Endodermal cell (in vitro differentiated cells): Measurements from ENCODE around the gene RAPGEF2. TPM values are rescaled to one million over a fixed set of nuclear protein-coding genes. Genes with fewer than 3 reads are reported as not detected.
A peak's percentile ranks its signal among the peaks of the same experiment; 100 is the strongest.

Experiments
- DNase-seq: peaks from one replicate; pipeline ENCODE4 v3.0.0-alpha.2; 2017
- H3K27ac ChIP-seq: 2 replicates; pipeline ENCODE4 v1.5.1; 2013; ENCODE audit warnings: mild to moderate bottlenecking, low read depth, low read length, moderate library complexity
- H3K27me3 ChIP-seq: 2 replicates; pipeline ENCODE4 v1.6.1; 2013; ENCODE audit warnings: mild to moderate bottlenecking, low read length, moderate library complexity; ENCODE audit not compliant: insufficient read depth, control insufficient read depth, poor library complexity, severe bottlenecking
- H3K36me3 ChIP-seq: 2 replicates; pipeline ENCODE4 v1.7.0; 2013; ENCODE audit warnings: mild to moderate bottlenecking, low read length, moderate library complexity; ENCODE audit not compliant: control insufficient read depth, insufficient read depth
- H3K4me1 ChIP-seq: one replicate; pipeline ENCODE4 v1.7.0; 2013; ENCODE audit warnings: low read length; ENCODE audit not compliant: control insufficient read depth, insufficient read depth
- H3K4me3 ChIP-seq: 2 replicates; pipeline ENCODE4 v1.5.1; 2013; ENCODE audit warnings: mild to moderate bottlenecking, low read length, moderate library complexity
- H3K9ac ChIP-seq: 2 replicates; pipeline ENCODE4 v1.6.1; 2013; ENCODE audit warnings: mild to moderate bottlenecking, low read length, moderate library complexity; ENCODE audit not compliant: poor library complexity, severe bottlenecking; ENCODE audit errors: extremely low read depth
- H3K9me3 ChIP-seq: 2 replicates; pipeline ENCODE4 v1.6.1; 2013; ENCODE audit warnings: mild to moderate bottlenecking, low read length, moderate library complexity; ENCODE audit not compliant: control insufficient read depth
- H3K27ac Mint-ChIP-seq: 2 replicates; pipeline ENCODE4 v1.8.0; 2020; ENCODE audit warnings: mixed read lengths
- H3K27me3 Mint-ChIP-seq: 2 replicates; pipeline ENCODE4 v1.8.0; 2021; ENCODE audit warnings: mild to moderate bottlenecking, mixed read lengths; ENCODE audit not compliant: insufficient read depth
- H3K36me3 Mint-ChIP-seq: 2 replicates; pipeline ENCODE4 v1.8.0; 2020; ENCODE audit warnings: low read depth, mixed read lengths
- H3K4me1 Mint-ChIP-seq: 2 replicates; pipeline ENCODE4 v1.8.0; 2020; ENCODE audit warnings: mixed read lengths
- H3K4me3 Mint-ChIP-seq: 2 replicates; pipeline ENCODE4 v1.8.0; 2020; ENCODE audit warnings: mild to moderate bottlenecking, moderate library complexity, mixed read lengths
- H3K9me3 Mint-ChIP-seq: 2 replicates; pipeline ENCODE4 v1.8.0; 2020; ENCODE audit warnings: mild to moderate bottlenecking, mixed read lengths
- WGBS, 2 experiments: methylation state at CpG; one replicate each; pipeline versions ENCODE4 v1.1.5 to v1.1.7; 2013; ENCODE audit warnings: missing lambda C conversion rate in 2 of 2, mixed read lengths in 1 of 2; ENCODE audit not compliant: insufficient coverage in 1 of 2, insufficient read length in 1 of 2; 5-methylcytosine and 5-hydroxymethylcytosine counted together
- total RNA-seq, 2 donors: library from RNA; stranded (reverse); fragmentation: NEBNext Ultra II Directional in 1 of 2; extraction: Animal tissue kit (Norgen Biotek cat#: 25700) in 1 of 2; gene quantifications; 2 replicates in 1 of 2; 3 replicates in 1 of 2; pipeline ENCODE4 v1.2.1, GENCODE V29; 2021
- TF ChIP-seq, protein P1 (sequence below): fragments of 200-600 bp; sonication (generic); conservative IDR thresholded peaks from 2 replicates; pipeline ENCODE4 v1.5.0; 2021; ENCODE audit warnings: antibody characterized with exemption, mild to moderate bottlenecking

The RAPGEF2 gene
- total RNA-seq, 2 donors from 2014 or later: 63.4 to 78.2 TPM

- H3K36me3 ChIP-seq: no peaks in the 10 kb centered on the region
- H3K9me3 ChIP-seq: no peaks in the 10 kb centered on the region
- H3K9me3 Mint-ChIP-seq: no peaks in the 10 kb centered on the region
- H3K4me1 ChIP-seq: peaks cover 4% of the 10 kb centered on the region
- H3K36me3 Mint-ChIP-seq: no peaks in the 10 kb centered on the region
- TF ChIP-seq, protein P1, sequence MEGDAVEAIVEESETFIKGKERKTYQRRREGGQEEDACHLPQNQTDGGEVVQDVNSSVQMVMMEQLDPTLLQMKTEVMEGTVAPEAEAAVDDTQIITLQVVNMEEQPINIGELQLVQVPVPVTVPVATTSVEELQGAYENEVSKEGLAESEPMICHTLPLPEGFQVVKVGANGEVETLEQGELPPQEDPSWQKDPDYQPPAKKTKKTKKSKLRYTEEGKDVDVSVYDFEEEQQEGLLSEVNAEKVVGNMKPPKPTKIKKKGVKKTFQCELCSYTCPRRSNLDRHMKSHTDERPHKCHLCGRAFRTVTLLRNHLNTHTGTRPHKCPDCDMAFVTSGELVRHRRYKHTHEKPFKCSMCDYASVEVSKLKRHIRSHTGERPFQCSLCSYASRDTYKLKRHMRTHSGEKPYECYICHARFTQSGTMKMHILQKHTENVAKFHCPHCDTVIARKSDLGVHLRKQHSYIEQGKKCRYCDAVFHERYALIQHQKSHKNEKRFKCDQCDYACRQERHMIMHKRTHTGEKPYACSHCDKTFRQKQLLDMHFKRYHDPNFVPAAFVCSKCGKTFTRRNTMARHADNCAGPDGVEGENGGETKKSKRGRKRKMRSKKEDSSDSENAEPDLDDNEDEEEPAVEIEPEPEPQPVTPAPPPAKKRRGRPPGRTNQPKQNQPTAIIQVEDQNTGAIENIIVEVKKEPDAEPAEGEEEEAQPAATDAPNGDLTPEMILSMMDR: no peak
- H3K27me3 ChIP-seq: no peaks in the 10 kb centered on the region
- DNase-seq: peak; percentile 59
- 80 to 95% methylated on average over 2 to 3 of the region's 4 CpGs for WGBS, 2 experiments
- no peak overlapping the region for H3K27ac ChIP-seq
- peaks cover 42% of the 10 kb centered on the region for H3K4me1 Mint-ChIP-seq
- no peak overlapping the region for H3K4me3 Mint-ChIP-seq
- H3K4me3 ChIP-seq: no peak overlapping the region
- no peaks in the 10 kb centered on the region for H3K27me3 Mint-ChIP-seq
- H3K27ac Mint-ChIP-seq: peak overlapping the region; percentile 20
- no peak overlapping the region for H3K9ac ChIP-seq
Observed at GRCh38 chr4:159150821-159151390, 48.0 kb downstream of the RAPGEF2 start.

DNA sequence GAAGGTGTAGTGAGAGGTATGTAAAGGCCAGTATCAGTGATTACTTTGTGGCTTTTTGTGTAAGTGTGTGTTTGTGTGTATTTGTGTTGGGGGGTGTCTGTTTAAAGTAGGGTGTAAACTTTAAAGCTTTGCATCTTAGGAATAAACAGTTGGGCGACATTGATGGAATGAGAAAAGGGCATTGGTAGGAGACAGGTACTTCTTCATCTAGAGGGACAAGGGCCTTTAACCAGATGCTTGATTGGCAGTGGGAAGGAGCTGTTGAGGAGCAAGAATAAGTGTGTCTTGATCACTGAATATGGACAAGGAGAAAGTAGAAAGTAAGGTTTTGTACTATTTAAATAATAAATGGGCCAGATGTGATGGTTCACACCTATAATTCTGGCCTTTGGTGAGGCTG, 48.8 kb downstream of the RAPGEF2 start:
- WGBS, 2 experiments: 88 to 95% methylated on average over 1 of the region's 1 CpG
- TF ChIP-seq, protein P1: no peak
- Histone ChIP-seq H3K4me3 (no peak overlapping the region), H3K9me3 (no peaks in the 10 kb centered on the region), H3K9ac (no peak overlapping the region), H3K4me1 (peaks cover 4% of the 10 kb centered on the region), H3K27me3 (no peaks in the 10 kb centered on the region), H3K27ac (no peak overlapping the region), H3K36me3 (no peaks in the 10 kb centered on the region)
- Mint-ChIP-seq H3K4me3 (no peak overlapping the region), H3K27me3 (no peaks in the 10 kb centered on the region), H3K27ac (no peak overlapping the region), H3K9me3 (no peaks in the 10 kb centered on the region), H3K36me3 (no peaks in the 10 kb centered on the region), H3K4me1 (peaks cover 44% of the 10 kb centered on the region)
- DNase-seq: no peak

DNA sequence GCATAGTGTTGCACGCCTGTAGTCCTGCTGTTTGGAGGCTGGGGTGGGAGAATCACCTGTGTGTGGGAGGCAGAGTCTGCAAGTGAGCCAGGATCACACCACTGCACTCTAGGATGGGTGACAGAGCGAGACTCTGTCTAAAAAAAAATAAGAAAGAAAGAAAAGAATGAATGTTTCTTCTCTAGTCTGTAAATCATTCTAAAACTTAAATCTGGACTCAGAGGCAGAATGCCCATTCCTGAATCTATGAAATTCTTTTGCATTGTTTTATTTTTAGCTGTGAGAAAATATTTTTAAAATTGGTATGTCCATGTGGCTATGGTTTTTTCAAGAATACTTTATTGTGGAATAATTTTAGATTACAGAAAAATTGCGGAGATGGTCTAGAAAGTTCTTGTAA, 49.3 kb downstream of the RAPGEF2 start:
- Histone ChIP-seq H3K4me1 (peaks cover 4% of the 10 kb centered on the region), H3K4me3 (no peak overlapping the region), H3K9me3 (no peaks in the 10 kb centered on the region), H3K36me3 (no peaks in the 10 kb centered on the region), H3K27me3 (no peaks in the 10 kb centered on the region), H3K27ac (no peak overlapping the region), H3K9ac (no peak overlapping the region)
- no peaks in the 10 kb centered on the region for H3K27me3 Mint-ChIP-seq
- no peaks in the 10 kb centered on the region for H3K36me3 Mint-ChIP-seq
- DNase-seq: no peak
- H3K4me3 Mint-ChIP-seq: no peak overlapping the region
- TF ChIP-seq, protein P1: no peak
- peaks cover 45% of the 10 kb centered on the region for H3K4me1 Mint-ChIP-seq
- no peak overlapping the region for H3K27ac Mint-ChIP-seq
- no peaks in the 10 kb centered on the region for H3K9me3 Mint-ChIP-seq
- whole genome bisulfite sequencing, 2 experiments: 99 to 100% methylated on average over 1 to 3 of the region's 3 CpGs
